ENCODE results near the gene CALB2.
"Not testable (repeated sequence)": the region's sequence is repeated elsewhere in the genome, so short reads cannot be mapped to it uniquely, and the experiment has no call there.

Gene CALB2

DNA sequence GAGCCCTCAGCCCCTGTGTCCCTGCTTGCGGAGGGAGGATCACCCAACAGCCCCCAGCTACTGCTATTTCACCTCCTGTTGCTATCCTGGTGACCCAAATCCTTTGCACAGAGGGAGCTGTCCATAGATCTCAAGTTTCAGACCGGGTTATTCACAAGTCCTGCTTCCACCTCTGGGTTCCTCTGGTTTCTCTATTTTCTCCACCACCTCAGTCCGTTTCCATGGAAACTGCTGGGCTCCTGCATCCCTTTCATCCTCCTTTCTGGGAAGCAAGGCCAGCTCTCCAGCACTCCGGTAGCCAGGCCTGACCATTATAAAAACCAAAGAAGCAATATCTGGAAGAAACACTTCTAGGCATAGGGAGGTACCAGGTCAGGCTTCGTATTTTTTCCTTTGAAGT is 4.8 kb upstream of the CALB2 start:
- DNase-seq = no peak

DNA sequence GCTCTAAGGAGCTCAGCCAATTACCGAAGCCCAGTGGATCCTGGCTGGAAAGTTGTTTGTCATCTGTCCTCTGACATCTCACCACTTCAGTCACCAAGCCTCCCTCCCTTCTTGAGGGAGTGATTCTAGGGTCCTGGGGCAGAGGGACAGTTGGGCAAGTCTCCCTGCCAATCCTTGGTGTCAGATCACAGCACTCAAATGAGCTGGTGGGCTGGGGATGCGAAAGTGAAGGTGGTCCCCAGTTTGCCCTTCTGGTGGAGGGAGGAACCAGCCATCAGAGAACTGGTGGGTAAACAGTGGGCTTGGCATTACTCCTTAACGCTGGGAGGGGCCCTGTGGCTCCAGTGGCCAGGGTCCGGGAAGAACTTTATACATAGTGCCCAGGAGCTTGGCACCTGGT is 4.4 kb upstream of the CALB2 start:
- DNase-seq = no peak

DNA sequence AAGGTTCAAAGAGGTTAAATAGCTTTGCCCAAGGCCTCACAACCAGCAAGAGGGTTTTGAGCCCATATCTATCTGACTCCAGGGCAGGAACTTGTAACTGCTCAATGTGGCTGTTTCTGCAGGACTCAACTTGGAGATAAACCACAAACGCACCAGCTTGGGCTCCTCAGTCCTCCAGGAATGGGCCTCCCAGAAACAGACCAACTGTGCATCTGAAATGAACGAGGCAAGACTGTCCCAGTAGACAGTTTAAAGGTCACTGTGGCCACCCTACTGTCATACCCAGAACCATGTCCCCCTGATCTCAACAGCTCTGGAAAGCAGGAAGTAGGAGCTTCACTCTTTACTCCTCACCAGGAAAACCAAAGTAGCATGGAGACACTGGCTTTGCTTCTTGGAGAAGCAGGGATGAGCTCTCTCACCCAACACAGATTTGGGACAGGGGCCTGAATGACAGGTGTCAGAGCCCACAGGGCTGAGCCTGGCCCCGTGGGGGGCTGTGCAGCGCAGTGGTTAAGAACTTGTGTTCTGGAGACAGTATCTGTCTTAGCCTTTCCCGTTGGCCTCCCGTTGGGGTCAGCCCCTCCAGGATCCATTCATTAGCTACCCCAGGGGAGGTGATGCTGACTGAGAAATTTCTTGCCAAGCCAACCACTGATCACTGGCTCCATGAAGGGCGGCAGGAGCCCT is 2.3 kb upstream of the CALB2 start:
- no peak for DNase-seq

DNA sequence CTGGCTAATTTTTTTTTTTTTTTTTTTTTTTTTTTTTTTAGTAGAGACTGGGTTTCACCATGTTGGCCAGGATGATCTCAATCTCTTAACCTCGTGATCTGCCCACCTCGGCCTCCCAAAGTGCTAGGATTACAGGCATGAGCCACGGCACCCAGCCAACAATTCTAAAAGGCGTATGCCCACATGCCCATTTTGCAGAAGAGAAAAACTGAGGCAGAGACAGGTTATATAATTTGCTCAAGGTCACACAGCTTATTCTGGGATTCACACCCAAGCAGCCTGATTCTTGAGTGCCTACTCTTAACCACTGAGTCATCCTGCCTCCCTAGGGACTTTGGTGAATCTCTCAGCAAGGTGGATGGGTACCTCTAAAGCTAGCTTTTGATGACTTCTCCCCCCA is 1.6 kb upstream of the CALB2 start:
- DNase-seq = not testable (repeated sequence)

DNA sequence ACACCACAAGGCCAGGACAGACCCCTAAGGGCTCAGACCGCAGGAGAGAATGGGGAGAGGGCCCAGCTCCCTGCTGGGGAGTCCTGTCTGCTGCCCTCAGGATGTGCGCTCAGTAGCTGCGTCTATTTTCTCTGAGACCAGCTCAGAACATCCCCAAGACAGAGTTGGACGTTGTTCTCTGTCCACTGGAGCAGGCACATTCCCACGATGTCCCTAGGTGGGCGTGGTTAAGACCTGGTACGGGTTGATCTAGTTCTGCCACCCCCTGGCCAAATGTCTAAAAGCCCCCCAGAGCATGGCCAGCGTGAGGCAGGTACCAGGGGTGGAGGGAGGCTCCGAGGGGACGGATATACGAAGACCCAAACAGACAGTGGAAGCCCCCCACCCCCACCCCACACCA is 842 bp upstream of the CALB2 start:
- no peak for DNase-seq

DNA sequence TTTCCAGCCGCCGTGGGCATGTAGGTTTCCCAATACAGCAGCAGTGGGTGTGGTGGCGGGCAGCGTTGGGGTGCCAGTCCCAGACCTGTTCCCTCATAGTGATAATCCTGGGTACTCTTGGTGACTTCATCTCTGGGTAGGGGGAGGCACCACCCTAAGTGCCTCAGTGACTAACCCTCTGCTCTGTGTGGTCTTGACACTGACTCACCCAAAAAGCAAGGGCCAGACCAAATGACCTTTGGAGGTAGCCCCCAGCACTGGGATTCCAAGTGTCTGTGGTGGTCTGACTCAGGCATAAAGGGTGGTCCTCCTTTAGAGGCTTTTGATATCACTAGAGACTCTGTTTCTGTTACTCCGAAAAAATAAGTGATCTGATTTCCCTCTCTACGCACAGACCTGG is 908 bp downstream of the CALB2 start:
- DNase-seq = no peak

DNA sequence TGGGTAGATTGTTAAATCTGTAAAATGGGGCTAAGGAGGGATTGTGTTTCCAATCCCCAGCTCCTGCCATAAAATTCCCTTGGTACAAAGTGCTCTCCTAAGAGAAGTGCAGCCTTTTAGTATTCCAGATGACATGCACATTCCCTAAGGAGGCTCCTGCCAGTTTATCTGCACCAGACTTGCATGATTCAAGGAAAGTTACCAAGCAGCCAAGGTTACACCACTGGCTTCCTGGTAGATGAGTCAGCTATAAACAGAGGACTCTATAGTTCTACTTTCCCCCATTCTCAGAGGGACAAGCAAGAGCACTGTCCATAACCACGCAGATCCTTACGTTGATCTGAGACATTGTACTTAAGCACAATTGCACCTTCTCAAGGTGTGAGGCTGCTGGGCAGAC is 1.9 kb downstream of the CALB2 start:
- DNase-seq = peak; percentile 90

DNA sequence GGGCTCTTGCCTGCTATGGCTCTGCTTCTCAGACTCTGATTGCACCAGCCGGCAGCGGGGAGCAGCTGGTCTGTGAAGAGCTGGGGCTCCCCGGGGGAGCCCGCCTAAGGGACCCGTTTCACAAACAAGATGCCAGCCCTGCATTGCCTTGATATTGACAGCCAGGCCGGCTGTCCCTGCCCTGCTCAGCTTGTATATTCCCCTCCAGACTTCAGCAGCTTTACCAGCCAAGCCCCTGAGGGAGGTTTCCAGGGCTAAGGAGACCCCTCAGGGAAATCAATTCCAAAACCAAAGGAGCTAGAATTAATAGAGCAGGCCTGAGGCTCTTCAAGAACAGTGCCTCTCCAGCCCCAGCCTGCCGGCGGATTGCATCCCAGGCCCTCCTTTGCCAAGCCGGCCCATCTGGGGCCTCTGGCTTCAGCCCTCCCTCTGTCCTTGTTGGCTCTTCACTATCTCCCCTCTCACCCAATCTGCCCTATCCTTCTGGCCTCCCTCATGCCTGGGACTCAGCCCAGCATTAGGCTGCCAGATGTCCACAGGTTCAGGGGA is 5.7 kb downstream of the CALB2 start:
- DNase-seq = no peak

DNA sequence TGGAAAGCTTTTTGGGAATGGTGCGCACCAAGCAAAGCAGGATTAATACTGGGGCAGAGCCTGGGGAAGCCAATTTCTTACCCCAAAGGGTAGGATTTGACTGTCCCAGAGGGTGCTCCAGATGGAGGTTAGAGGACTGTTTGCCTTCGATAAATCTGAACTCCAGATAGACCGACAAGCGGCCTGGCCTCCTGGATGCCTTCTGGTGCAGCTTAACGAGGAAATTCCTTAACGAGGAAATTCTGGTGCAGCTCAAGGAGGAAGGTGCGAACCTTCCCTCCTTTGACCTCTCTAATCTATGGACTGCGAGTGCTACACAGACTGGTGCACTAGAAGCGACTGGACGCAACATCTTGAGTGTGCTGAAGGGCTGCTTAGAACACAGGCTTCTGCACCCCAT is 6.5 kb downstream of the CALB2 start:
- DNase-seq = no peak

DNA sequence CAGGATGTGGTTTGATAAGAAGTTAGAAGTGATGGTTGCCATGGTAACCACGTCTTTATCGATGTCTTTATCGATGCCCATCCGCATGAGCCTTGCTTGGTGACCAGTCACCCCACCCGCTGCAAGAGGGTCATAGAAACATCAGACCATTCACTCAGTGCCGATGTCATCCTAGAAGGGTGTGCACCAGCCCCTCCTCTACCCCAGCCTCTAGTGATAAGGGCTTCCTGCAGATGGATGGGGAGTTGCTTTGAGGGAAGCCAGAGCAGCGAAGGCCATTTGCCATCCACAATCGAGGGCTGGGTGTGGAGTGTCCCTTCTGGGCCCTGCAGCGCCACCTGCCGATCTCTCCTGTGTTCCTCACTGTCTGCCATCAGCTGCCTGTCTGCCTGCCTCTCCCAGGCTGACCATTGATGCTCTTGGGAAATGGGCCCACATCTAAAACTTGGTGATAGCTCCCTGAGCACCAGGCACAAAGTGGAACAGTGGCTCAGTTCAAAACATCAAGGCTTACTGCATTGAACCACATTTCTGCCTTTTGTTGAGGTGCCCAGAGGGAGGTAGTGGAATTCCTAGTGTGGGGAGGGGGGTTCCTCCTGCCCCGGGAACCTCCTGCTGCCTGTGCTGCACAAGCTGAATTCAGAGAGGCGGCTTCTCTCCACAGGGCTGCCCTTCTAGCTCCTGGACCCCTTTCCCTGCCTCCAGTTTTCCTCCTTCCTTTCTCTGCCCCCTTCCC is 8.9 kb downstream of the CALB2 start:
- DNase-seq = peak; percentile 57

DNA sequence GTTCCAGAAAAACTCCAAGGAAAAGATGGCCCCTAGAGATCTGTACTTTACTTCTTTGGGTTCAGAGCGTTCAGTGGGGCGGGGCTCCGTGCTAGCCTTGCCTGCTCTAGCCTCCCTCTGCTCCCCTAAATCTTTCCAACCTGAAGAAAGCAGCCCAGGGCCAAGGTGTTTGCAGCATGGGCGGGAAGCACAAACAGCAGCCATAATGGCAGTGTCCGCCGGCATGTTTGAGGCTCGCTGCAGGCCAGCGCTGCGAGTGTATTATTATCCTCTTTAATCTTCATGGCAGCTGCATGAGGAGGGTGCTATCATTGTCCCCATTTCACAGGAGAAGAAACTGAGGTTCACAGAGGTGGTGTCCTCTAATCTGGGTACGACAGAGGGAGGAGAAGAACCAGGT is 10.4 kb downstream of the CALB2 start:
- no peak for DNase-seq

DNA sequence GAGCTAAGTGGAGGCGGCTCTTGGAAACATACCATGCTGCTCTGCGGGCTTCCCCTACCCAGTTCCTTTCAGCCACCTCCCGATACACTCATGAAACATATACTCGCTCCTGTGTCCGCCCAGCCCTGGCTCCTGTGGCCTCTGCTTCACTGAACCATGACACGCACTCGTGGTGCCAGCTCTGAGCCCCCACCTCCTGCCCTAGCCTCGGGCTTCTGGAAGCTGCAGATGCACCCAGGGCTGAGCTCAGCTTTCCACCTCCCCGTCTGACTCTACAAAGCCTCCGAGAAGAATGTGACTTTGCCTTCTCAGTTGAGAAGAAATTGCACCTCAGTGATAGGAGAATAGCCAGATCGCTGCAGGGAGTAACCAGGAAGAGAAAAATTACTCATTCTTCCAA is 11.0 kb downstream of the CALB2 start:
- no peak for DNase-seq

DNA sequence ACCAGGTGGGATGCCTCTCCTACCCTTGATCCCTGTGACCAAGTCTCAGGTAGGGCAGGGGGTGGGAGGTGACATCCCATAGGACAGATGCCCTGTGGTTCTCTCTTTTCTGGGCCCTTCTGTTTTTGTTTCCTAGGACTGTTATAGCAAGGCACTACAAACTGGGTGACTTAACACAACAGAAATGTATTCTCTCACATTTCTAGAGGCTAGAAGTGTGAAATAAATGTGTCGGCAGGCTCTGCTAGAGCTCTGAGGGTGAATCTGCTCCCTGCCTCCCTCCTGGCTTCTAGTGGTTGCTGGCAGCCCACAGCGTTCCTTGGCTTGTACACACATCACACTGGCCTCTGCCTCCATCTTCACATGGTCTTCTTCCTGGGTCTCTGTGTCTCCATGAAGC is 12.7 kb downstream of the CALB2 start:
- no peak for DNase-seq

DNA sequence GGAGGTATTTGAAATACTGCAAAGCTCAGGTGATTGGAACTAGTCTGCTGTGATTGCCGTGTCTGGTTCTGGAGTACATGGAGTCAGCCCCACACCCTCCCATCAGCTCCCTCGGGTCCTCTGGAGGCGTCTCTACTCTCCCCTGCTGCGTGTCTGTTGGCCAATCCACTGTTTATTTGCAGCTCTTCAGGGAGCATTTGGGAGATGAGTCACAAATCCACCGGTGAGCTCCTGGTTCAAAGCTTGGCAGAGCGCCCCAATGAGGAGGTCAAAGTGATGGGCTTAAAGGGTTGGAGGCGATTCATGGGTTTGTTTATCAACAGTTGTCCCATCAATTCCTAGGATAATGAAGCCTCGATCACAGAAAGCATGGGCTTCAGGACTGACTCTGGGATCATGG is 14.6 kb downstream of the CALB2 start:
- peak; percentile 22 for DNase-seq

DNA sequence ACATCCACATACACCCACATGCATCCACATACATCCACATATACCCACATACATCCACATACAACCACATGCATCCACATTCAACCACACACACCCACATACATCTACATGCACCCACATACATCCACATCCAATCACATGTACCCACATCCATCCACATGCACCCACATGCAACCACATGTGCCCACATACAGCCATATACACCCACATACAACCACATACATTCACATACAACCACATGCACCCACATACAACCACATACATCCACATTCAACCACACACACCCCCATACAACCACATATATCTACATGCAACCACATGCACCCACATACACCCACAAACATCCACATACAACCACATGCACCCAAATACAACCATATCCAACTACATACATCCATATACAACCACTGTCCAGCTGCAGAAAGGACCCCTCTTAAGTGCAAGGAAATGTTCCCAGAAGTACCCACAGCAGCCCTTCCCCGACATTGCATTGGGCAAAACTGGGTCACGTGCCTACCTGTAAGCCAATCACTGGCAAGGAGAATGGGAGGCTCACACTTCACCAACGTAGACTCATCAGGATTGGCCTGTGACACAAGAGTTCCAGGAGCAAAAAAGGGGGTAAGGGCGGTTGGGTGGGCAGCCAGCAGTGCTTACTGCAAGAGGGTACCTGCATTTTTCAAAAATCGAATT is 18.1 kb downstream of the CALB2 start:
- DNase-seq = no peak

DNA sequence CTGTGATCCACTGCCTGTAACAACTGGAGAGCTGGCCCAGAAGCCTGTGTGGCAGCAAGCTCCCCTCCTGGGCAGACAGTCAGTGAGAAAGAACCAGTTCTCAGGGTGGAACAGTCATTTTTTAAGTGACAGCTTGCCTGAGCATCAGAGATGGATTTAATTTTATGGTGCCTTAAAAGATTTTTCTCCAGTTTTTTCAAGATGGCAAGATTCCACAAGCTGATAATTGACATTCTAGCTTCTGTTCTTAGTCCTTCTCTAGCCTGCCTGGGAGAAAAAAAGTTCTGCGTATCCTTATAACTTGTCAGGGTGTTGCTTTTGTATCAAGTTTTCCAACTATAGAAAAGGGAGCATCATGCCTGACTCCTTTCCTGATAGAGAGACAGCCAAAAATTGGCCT is 21.2 kb downstream of the CALB2 start:
- no peak for DNase-seq

DNA sequence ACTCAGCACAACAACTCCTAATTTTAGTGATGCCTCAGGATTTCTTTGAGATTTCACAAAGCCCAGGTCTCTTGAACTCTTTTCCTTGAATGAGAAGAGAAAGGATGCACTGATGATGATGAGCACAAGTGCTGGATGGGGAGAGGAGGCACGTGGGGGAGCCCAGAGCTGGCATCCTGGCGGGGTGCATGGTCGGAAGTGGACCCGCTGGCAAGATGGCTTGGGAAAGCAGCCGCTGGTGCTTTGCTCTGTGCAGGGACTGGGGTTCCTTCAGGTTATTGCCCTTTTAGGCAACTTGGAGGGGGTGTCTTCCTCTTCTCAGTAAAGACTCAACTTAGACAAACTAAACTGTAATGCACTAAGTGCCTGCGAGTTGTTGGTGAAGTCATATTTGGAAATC is 22.3 kb downstream of the CALB2 start:
- no peak for DNase-seq

DNA sequence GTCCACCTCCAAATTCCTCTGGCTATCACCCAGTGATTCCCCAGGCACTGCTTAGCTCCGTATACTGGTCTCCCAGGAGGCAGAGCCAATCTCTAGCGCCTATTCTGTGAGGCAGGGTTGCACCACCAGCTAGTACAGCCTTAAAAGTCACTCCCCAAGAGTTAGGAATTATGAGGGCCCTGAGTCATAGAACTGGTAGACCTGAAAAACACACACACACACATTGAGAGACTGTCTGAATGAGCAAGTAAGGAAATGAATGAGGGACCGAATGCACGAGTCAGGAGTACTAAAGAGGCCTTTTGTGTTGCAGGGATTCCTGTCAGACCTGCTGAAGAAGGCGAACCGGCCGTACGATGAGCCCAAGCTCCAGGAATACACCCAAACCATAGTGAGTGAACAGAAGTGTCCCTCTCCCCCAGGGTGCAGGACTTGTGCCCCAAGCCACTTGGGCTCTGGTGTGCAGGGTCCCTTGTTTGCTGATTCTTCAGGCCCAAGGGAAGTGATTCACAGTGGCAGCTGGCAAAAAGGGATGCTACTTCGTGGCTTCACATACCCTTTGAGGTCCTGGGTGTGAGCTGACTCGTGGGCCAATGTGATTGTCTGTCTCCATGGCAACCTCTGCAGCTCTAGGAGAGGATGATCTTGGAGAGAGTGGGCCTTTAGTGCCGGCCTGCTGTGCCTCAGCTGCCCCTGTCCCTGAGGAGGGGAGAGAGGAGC is 24.7 kb downstream of the CALB2 start:
- DNase-seq = peak; percentile 24

DNA sequence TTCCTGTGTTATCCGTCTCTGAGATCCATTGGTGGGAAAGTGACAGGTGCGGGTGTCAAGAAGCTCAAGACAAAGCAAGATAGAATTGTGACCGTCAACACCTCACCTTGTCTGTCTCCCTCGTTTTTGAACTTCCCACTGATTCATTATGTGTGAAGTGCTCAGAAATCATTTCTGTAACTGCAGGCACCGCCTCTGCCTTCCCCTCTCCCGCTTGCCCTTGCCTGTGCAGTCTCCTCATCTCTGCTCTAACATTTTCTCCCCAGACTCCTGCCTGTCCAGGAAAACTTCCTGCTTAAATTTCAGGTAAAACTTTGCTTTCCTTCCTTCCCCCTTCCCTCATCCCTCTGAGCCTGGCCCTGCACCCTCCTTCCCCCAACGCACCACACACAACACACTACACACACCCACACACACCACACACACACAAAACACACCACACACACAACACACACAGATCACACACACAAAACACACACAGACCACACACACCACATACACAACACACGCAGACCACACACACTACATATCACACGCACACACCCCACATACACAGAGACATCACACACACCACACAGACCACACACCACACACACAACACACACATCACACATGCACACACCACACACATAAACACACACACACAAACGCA is 25.7 kb downstream of the CALB2 start:
- no peak for DNase-seq

DNA sequence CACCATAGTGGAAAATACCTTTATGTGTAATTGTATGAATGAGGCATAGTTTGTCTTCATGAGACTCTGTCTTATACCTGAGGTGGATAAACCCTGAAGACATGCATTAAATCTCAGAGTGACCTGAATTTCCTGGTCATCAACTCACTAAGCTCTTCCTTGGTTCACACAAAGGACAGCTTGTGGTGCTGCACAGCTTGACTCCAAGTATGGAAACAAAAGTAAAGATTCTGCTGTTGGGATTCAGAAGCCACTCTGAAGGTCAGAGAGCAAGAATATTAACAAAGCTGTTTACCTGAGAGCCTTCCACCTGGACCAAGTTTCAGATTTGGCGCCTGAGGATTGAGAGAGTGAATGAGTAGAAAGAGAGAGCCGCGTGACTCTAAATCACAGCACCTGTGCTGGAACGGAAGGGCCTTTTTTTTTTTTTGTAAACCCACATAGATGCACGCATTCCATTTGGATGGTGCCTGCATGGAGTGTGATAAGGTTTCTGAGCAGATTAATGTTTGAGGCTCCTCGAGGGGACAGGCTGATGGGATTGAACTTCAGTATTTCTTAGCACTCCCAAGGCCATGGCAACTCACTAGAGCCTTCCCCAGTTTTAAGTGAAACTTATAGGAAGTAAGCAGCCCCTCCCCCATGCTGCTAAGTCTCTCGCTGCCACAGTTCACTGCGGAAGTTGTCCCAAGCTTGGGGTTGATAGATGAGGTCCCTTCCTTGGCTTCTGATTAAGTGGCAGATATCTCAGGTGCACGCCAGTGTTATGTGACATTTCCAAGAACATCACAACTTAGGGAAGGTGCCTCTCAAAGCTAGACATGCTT is 28.7 kb downstream of the CALB2 start:
- DNase-seq = no peak

DNA sequence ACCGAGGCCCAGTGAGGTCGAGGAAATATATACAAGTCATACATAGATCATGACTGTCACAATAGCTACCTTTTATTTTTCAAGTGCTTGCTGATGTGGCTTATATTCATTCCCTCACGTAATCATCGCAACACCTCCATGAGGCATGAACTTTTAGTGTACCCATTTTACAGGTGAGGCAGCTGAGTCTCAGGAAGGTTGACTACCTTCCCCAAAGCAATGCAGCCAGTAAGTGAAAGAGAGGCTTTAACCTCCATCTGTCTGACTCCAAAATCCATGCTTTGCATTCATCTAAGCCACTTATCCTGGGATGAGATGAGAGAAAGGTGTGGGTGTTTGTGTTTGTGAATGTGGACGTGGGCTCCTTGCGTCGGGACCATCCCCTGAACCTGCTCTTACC is 30.8 kb downstream of the CALB2 start:
- DNase-seq = no peak

DNA sequence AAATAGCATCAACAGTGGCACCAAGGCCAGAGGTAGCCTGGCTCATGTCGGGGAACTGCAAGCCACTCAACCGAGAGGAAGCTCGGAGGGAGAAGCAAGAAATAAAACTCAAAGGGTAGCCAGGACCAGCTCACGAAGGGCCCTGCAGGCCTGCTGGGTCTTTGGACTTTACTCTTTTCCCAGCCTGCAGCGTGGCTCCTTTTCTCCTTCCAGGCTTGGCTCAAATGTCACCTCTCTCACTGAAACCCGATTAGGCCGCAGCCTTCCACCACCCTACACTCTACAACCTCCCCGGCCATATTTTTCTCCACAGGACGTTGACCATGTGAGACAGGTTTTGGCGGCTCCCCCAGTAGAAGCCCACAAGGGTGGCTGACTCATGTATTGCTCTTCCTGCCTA is 38.1 kb downstream of the CALB2 start:
- no peak for DNase-seq
